HepG2 (cell line): ENCODE results near the gene NUBP2. TPM values are rescaled to one million over a fixed set of nuclear protein-coding genes. Genes with fewer than 3 reads are reported as not detected.

Experiments used
- ATAC-seq: fragments of 200-7000 bp; cut with Tn5 transposase; 3 replicates; pipeline ENCODE4 v1.9.1; 2020; ENCODE audit warnings: mild to moderate bottlenecking, moderate library complexity
- BruUV-seq: library from RNA; stranded (reverse); fragments of 400-500 nt; replicated peaks from 2 replicates; lab custom pipeline; 2021; lab: Mats Ljungman, UMichigan
- CTCF ChIA-PET: fragments of 300-600 bp; formaldehyde crosslinking; extraction: SDS; loops from one replicate; lab custom pipeline; 2021; ENCODE audit warnings: low total read pairs, inconsistent platforms, low intra/inter-chr PET ratio; lab: Yijun Ruan, JAX
- POLR2A ChIA-PET: fragments of 350-600 bp; sonication (Branson Sonifier 250); formaldehyde crosslinking; loops from one replicate; lab custom pipeline; 2020; ENCODE audit warnings: antibody characterized with exemption, inconsistent platforms; lab: Yijun Ruan, JAX
- DNase-seq: peaks from one replicate; pipeline ENCODE4 v3.0.0-alpha.2; 2015; ENCODE audit warnings: low spot score
- FAIRE-seq: peaks from 3 replicates; lab custom pipeline; 2011; peaks lifted over from hg19 to GRCh38; lab: Jason Lieb, UNC
- H2AFZ ChIP-seq: one replicate; pipeline ENCODE4 v1.6.1; 2011; ENCODE audit warnings: low read length, inconsistent platforms
- H3K27ac ChIP-seq: fragments of 300-600 bp; 3 replicates; pipeline ENCODE4 v1.8.0; 2011; ENCODE audit warnings: mixed run types, mild to moderate bottlenecking, mixed read lengths, low read length, inconsistent platforms; ENCODE audit not compliant: insufficient read depth; ENCODE audit errors: extremely low read length
- H3K27me3 ChIP-seq, 2 experiments: fragments of 200-600 bp in 1 of 2; 2 replicates in 1 of 2; 3 replicates in 1 of 2; pipeline versions ENCODE4 v1.6.0 to v1.8.0; 2011; ENCODE audit warnings: low read length in 2 of 2, mild to moderate bottlenecking in 2 of 2, moderate library complexity in 2 of 2, inconsistent platforms in 1 of 2; ENCODE audit not compliant: insufficient read depth in 2 of 2, control insufficient read depth in 1 of 2
- H3K36me3 ChIP-seq, 2 experiments: fragments of 200-600 bp in 1 of 2; replicated peaks in 1 of 2; 2 replicates in 1 of 2; 3 replicates in 1 of 2; pipeline versions ENCODE4 v1.5.1 to v1.8.0; 2011; ENCODE audit warnings: low read length in 2 of 2, inconsistent platforms in 1 of 2; ENCODE audit not compliant: insufficient read depth in 2 of 2, control insufficient read depth in 1 of 2
- H3K4me1 ChIP-seq: 2 replicates; pipeline ENCODE4 v1.5.1; 2012; ENCODE audit warnings: low read length, inconsistent platforms; ENCODE audit not compliant: insufficient read depth
- H3K4me2 ChIP-seq: 2 replicates; pipeline ENCODE4 v1.6.0; 2011; ENCODE audit warnings: low read depth, low read length, inconsistent platforms
- H3K4me3 ChIP-seq, 3 experiments: fragments of 200-600 bp in 1 of 3; sonication (generic), shearing (Covaris generic) in 1 of 3; replicated peaks in 1 of 3; 2 replicates each; pipeline ENCODE4 v1.5.1; 2011 to 2016; ENCODE audit warnings: low read length in 3 of 3, inconsistent platforms in 2 of 3, low read depth in 2 of 3, mild to moderate bottlenecking in 2 of 3, control low read depth in 1 of 3, mixed read lengths in 1 of 3; ENCODE audit not compliant: insufficient read depth in 1 of 3
- H3K79me2 ChIP-seq: one replicate; pipeline ENCODE4 v1.6.1; 2011; ENCODE audit warnings: low read length, inconsistent platforms; ENCODE audit not compliant: insufficient read depth
- H3K9ac ChIP-seq: 2 replicates; pipeline ENCODE4 v1.6.0; 2011; ENCODE audit warnings: mild to moderate bottlenecking, low read depth, low read length, inconsistent platforms; ENCODE audit not compliant: insufficient read depth
- H3K9me3 ChIP-seq: 2 replicates; pipeline ENCODE4 v1.5.1; 2012; ENCODE audit warnings: mild to moderate bottlenecking, low read length
- H4K20me1 ChIP-seq: 2 replicates; pipeline ENCODE4 v1.6.0; 2011; ENCODE audit warnings: inconsistent platforms, mild to moderate bottlenecking, low read length, moderate library complexity; ENCODE audit not compliant: insufficient read depth
- ADNP ChIP-seq: sonication (generic); formaldehyde crosslinking; IDR thresholded peaks from 2 replicates; pipeline ENCODE4 v1.4.0; 2020; ENCODE audit warnings: missing genetic modification reagents
- KDM5A ChIP-seq: fragments of 200-600 bp; sonication (generic); IDR thresholded peaks from 2 replicates; pipeline ENCODE4 v1.7.0; 2018; ENCODE audit warnings: antibody characterized with exemption, mild to moderate bottlenecking, low read length, borderline replicate concordance
- KLF9 ChIP-seq: IDR thresholded peaks from 2 replicates; pipeline ENCODE4 v1.6.1; 2016; ENCODE audit warnings: low read depth
- MAFF ChIP-seq: IDR thresholded peaks from 2 replicates; pipeline ENCODE4 v1.6.1; 2011; ENCODE audit warnings: low read depth, low read length, improper control_type of control experiment
- POLR2AphosphoS2 ChIP-seq: IDR thresholded peaks from 2 replicates; pipeline ENCODE4 v1.6.1; 2011; ENCODE audit warnings: low read depth, low read length, improper control_type of control experiment
- SAP130 ChIP-seq: IDR thresholded peaks from 2 replicates; pipeline ENCODE4 v1.6.1; 2016; ENCODE audit warnings: low read depth
- SYNCRIP ChIP-seq: fragments of 200-400 bp; formaldehyde crosslinking; IDR thresholded peaks from 2 replicates; pipeline ENCODE4 v1.6.1; 2018; ENCODE audit warnings: mild to moderate bottlenecking, low read depth, low read length; ENCODE audit not compliant: insufficient read depth
- TBX2 ChIP-seq: sonication (generic); formaldehyde crosslinking; IDR thresholded peaks from 2 replicates; pipeline ENCODE4 v1.5.0; 2020; ENCODE audit warnings: missing genetic modification reagents, mild to moderate bottlenecking, borderline replicate concordance
- YEATS4 ChIP-seq: sonication (generic); formaldehyde crosslinking; IDR thresholded peaks from 2 replicates; pipeline ENCODE4 v1.4.0; 2020; ENCODE audit warnings: missing genetic modification reagents, borderline replicate concordance
- ZHX2 ChIP-seq, 2 experiments: sonication (generic) in 1 of 2; formaldehyde crosslinking in 1 of 2; IDR thresholded peaks; 2 replicates each; pipeline versions ENCODE4 v1.6.1 to v1.9.0; 2014 to 2022; ENCODE audit warnings: antibody characterized with exemption in 1 of 2, borderline replicate concordance in 1 of 2, inconsistent platforms in 1 of 2, low read depth in 1 of 2, missing genetic modification reagents in 1 of 2
- ZNF280B ChIP-seq: sonication (generic); formaldehyde crosslinking; IDR thresholded peaks from 2 replicates; pipeline ENCODE4 v1.5.0; 2020; ENCODE audit warnings: missing genetic modification reagents, mild to moderate bottlenecking, borderline replicate concordance
- ZSCAN9 ChIP-seq: IDR thresholded peaks from 2 replicates; pipeline ENCODE4 v1.6.1; 2016; ENCODE audit warnings: borderline replicate concordance
- WGBS: methylation state at CpG from one replicate; pipeline ENCODE4 v1.1.6; 2017; ENCODE audit warnings: low lambda C conversion rate; 5-methylcytosine and 5-hydroxymethylcytosine counted together
- in situ Hi-C: cut with HindIII; loops from 2 replicates; pipeline ENCODE4 v1.10.0; 2017; ENCODE audit warnings: low pct_unique_long_range_greater_than_20kb; ENCODE audit not compliant: extremely low pct_ligation_motif_present
- intact Hi-C: fragments of 100-400 bp; cut with micrococcal nuclease; formaldehyde crosslinking; loops from one replicate; pipeline ENCODE4 v1.10.0; 2022; ENCODE audit not compliant: unreplicated experiment
- polyA plus RNA-seq, 8 experiments: library from polyadenylated mRNA; depleted of rRNA in 3 of 8; stranded (reverse) in 7 of 8; unstranded in 1 of 8; fragments of >200 nt; fragmentation: Illumina TruSeq in 4 of 8; extraction: Trizol in 4 of 8; gene quantifications; 2 replicates each; pipeline versions ENCODE4 v1.2.1 to v1.2.3, GENCODE V29; 2011 to 2016; ENCODE audit warnings: low read depth in 4 of 8, missing spikeins in 1 of 8, mixed read lengths in 1 of 8; ENCODE audit not compliant: insufficient read depth in 1 of 8
- total RNA-seq, 5 experiments: library from RNA; depleted of rRNA; stranded (reverse); fragments of >200 nt; fragmentation: Illumina TruSeq; extraction: Trizol; gene quantifications; 2 replicates each; pipeline ENCODE4 v1.2.3, GENCODE V29; 2016; ENCODE audit warnings: low read depth in 1 of 5
- TF ChIP-seq, protein P1 (sequence below): sonication (generic); formaldehyde crosslinking; IDR thresholded peaks from 2 replicates; pipeline ENCODE4 v1.5.0; 2020; ENCODE audit warnings: mild to moderate bottlenecking, missing genetic modification reagents

NUBP2 gene
- total and polyA plus RNA-seq, 2 of the 13 experiments (the other 11 are each of a cell fraction or from before 2014, with no cell fraction given): 25.7 to 61.5 TPM

DNA sequence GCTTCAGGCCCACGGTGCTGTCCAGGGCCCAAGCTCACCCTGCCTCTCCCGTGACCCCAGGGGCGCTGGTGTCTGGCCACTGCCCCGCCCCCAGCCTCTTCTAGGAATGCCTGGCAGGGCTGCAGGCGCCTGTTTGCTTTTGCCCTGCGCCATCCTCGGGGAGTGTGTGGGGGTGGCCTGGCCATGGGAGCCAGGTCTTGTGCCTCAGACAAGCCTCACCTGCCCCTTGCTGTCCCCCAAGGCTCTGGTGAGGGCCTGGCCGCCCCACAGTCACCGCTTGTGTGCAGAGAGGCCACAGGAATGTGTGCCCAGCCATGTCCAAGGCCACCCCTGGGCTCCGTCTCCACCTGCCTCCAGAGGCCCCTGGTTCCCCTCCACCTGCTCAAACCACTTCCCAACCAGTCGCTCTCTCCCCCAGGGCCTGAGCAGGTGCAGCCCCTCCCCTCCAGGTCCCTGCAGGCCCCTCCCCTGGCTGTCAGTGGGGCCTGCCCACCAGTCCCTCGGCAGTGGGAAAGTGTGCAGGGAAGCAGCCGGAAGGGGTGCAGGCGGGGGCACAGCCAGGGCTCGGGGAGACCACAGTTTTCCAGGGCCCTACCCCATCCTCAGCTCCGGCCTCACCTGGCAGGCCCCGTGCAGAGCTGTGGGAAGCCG, 11.6 kb downstream of the NUBP2 start:
- no peaks in the 10 kb centered on the region for H4K20me1 ChIP-seq
- in situ Hi-C loops: no loop called here
- ChIA-PET POLR2A (interaction anchor here (0.5 to 5.5 kb wide), 12 partner anchors 11 to 361 kb away, joined by 3 to 57 read pairs (median 3); partner anchors contain the start of genes EME2, FAHD1, HAGH and MRPS34), CTCF (interaction anchor here (1.7 kb wide), 1 partner anchor 18 kb away, joined by 4 read pairs; no protein-coding TSS in a partner anchor)
- peak; percentile 91 for ATAC-seq
- H2AFZ ChIP-seq: no peak overlapping the region
- peak overlapping the region; percentile 92 for H3K4me2 ChIP-seq
- H3K36me3 ChIP-seq: no peaks in the 10 kb centered on the region
- peak overlapping the region; percentile 53 to 75 (median 59) for H3K4me3 ChIP-seq
- no TSS peak for BruUV-seq
- H3K27me3 ChIP-seq: no peaks in the 10 kb centered on the region
- H3K4me1 ChIP-seq: peaks cover 25% of the 10 kb centered on the region
- peak; percentile 85 for DNase-seq
- FAIRE-seq: peak; percentile 48
- H3K9me3 ChIP-seq: peaks cover 21% of the 10 kb centered on the region
- intact Hi-C loops: loop anchor here (1.0 kb wide), 1 partner anchor 18 kb away; no protein-coding TSS in a partner anchor
- H3K9ac ChIP-seq: peak overlapping the region; percentile 73
- no peaks in the 10 kb centered on the region for H3K79me2 ChIP-seq
- 0% methylated on average over 3 of the region's 18 CpGs for WGBS
- H3K27ac ChIP-seq: peak overlapping the region; percentile 65
- TF ChIP-seq YEATS4 (CRISPR knock-in tag) (peak; percentile 17; the same call in 1 of the 2 replicates), ZHX2 (IDR thresholded peaks at IDR 0.05; ENCODE audit: low read depth) (no peak), ZHX2 (CRISPR knock-in tag; IDR thresholded peaks at IDR 0.05; ENCODE audit: borderline replicate concordance) (no peak), KDM5A (no peak), ADNP (CRISPR knock-in tag) (no peak), TBX2 (CRISPR knock-in tag) (peak; percentile 36), ZSCAN9 (CRISPR knock-in tag) (peak; percentile 22; the same call in 1 of the 2 replicates), KLF9 (CRISPR knock-in tag) (no peak), ZNF280B (CRISPR knock-in tag) (no peak), MAFF (no peak), SAP130 (CRISPR knock-in tag) (peak; percentile 62), SYNCRIP (no peak), POLR2AphosphoS2 (no peak)
- TF ChIP-seq, protein P1, sequence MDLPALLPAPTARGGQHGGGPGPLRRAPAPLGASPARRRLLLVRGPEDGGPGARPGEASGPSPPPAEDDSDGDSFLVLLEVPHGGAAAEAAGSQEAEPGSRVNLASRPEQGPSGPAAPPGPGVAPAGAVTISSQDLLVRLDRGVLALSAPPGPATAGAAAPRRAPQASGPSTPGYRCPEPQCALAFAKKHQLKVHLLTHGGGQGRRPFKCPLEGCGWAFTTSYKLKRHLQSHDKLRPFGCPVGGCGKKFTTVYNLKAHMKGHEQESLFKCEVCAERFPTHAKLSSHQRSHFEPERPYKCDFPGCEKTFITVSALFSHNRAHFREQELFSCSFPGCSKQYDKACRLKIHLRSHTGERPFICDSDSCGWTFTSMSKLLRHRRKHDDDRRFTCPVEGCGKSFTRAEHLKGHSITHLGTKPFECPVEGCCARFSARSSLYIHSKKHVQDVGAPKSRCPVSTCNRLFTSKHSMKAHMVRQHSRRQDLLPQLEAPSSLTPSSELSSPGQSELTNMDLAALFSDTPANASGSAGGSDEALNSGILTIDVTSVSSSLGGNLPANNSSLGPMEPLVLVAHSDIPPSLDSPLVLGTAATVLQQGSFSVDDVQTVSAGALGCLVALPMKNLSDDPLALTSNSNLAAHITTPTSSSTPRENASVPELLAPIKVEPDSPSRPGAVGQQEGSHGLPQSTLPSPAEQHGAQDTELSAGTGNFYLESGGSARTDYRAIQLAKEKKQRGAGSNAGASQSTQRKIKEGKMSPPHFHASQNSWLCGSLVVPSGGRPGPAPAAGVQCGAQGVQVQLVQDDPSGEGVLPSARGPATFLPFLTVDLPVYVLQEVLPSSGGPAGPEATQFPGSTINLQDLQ (CRISPR knock-in tag): no peak
